Osteocyte (in vitro differentiated cells): ENCODE data around the gene PER1. TPM values are rescaled to one million over a fixed set of nuclear protein-coding genes. Genes with fewer than 3 reads are reported as not detected.
"Not testable (repeated sequence)": the region's sequence is repeated elsewhere in the genome, so short reads cannot be mapped to it uniquely, and the experiment has no call there.

Experiments used
- DNase-seq: peaks from one replicate; pipeline ENCODE4 v3.0.0; 2021; ENCODE audit warnings: mixed read lengths; ENCODE audit not compliant: unreplicated experiment; ENCODE audit errors: extremely low spot score
- H3K27ac Mint-ChIP-seq: one replicate; pipeline ENCODE4 v1.8.0; 2021; ENCODE audit warnings: mild to moderate bottlenecking, mixed read lengths; ENCODE audit not compliant: unreplicated experiment
- H3K27me3 Mint-ChIP-seq: one replicate; pipeline ENCODE4 v1.8.0; 2021; ENCODE audit warnings: mixed read lengths; ENCODE audit not compliant: unreplicated experiment
- H3K36me3 Mint-ChIP-seq: one replicate; pipeline ENCODE4 v1.8.0; 2021; ENCODE audit warnings: mixed read lengths; ENCODE audit not compliant: unreplicated experiment
- H3K4me1 Mint-ChIP-seq: one replicate; pipeline ENCODE4 v1.8.0; 2021; ENCODE audit warnings: mixed read lengths; ENCODE audit not compliant: unreplicated experiment
- H3K4me3 Mint-ChIP-seq: one replicate; pipeline ENCODE4 v1.8.0; 2021; ENCODE audit warnings: mild to moderate bottlenecking, moderate library complexity, mixed read lengths; ENCODE audit not compliant: unreplicated experiment
- H3K9me3 Mint-ChIP-seq: one replicate; pipeline ENCODE4 v1.8.0; 2021; ENCODE audit warnings: mixed read lengths; ENCODE audit not compliant: unreplicated experiment
- CTCF ChIP-seq: fragments of 200-600 bp; sonication (generic); IDR thresholded peaks from 2 replicates; pipeline ENCODE4 v1.5.0; 2021; ENCODE audit warnings: antibody characterized with exemption, mild to moderate bottlenecking, moderate library complexity
- total RNA-seq: library from RNA; stranded (reverse); gene quantifications from 2 replicates; pipeline ENCODE4 v1.2.1, GENCODE V29; 2021

The PER1 gene
- total RNA-seq, 1 donor from 2014 or later = 173 TPM

- TF ChIP-seq CTCF = no peak
- Mint-ChIP-seq H3K9me3 (no peaks in the 10 kb centered on the region), H3K36me3 (no peaks in the 10 kb centered on the region), H3K27ac (no peak overlapping the region), H3K4me3 (no peak overlapping the region), H3K27me3 (peaks cover 41% of the 10 kb centered on the region), H3K4me1 (peaks cover 8% of the 10 kb centered on the region)
- no peak for DNase-seq
These were observed 43.1 kb downstream of the PER1 start for GRCh38 chr17:8108972-8109660.

GRCh38 chr17:8106980-8107379 lies 45.2 kb downstream of the PER1 start:
- H3K9me3 Mint-ChIP-seq, H3K4me1 Mint-ChIP-seq, H3K27ac Mint-ChIP-seq, H3K4me3 Mint-ChIP-seq, H3K36me3 Mint-ChIP-seq, DNase-seq: not testable (repeated sequence)
- H3K27me3 Mint-ChIP-seq = peaks cover 30% of the 10 kb centered on the region

GRCh38 chr17:8105957-8106398 lies 46.2 kb downstream of the PER1 start:
- no peak for DNase-seq

GRCh38 chr17:8104911-8105310 lies 47.3 kb downstream of the PER1 start:
- no peak overlapping the region for H3K27ac Mint-ChIP-seq

More at GRCh38 chr17:8105957-8106398, 46.2 kb downstream of the PER1 start:
- peaks cover 22% of the 10 kb centered on the region for H3K27me3 Mint-ChIP-seq
- H3K4me3 Mint-ChIP-seq = no peak overlapping the region
- H3K36me3 Mint-ChIP-seq = no peaks in the 10 kb centered on the region
- H3K9me3 Mint-ChIP-seq = no peaks in the 10 kb centered on the region
- TF ChIP-seq CTCF = no peak
- H3K4me1 Mint-ChIP-seq = peaks cover 8% of the 10 kb centered on the region
- no peak overlapping the region for H3K27ac Mint-ChIP-seq

GRCh38 chr17:8103549-8103948 lies 48.7 kb downstream of the PER1 start:
- H3K9me3 Mint-ChIP-seq = no peaks in the 10 kb centered on the region
- peaks cover 2% of the 10 kb centered on the region for H3K4me1 Mint-ChIP-seq
- no peak overlapping the region for H3K27ac Mint-ChIP-seq
- peaks cover 15% of the 10 kb centered on the region for H3K27me3 Mint-ChIP-seq
- no peak overlapping the region for H3K4me3 Mint-ChIP-seq
- no peak for DNase-seq
- no peaks in the 10 kb centered on the region for H3K36me3 Mint-ChIP-seq
- no peak for TF ChIP-seq CTCF

More at GRCh38 chr17:8104911-8105310, 47.3 kb downstream of the PER1 start:
- Mint-ChIP-seq H3K9me3 (no peaks in the 10 kb centered on the region), H3K27me3 (peaks cover 15% of the 10 kb centered on the region), H3K4me3 (no peak overlapping the region), H3K36me3 (no peaks in the 10 kb centered on the region), H3K4me1 (peaks cover 5% of the 10 kb centered on the region)
- no peak for TF ChIP-seq CTCF
- DNase-seq = no peak
